ENCODE results near the gene PARP8. TPM values are rescaled to one million over a fixed set of nuclear protein-coding genes. Genes with fewer than 3 reads are reported as not detected.

PARP8 gene
- total and polyA plus RNA-seq, 9 donors = 4.4 to 21.4 (median 18.4) TPM

- intact Hi-C loops (cut with DNase I) = no loop called here
- Histone ChIP-seq H3K4me1 (ENCODE audit: insufficient read depth) (no peaks in the 10 kb centered on the region), H3K36me3 (no peaks in the 10 kb centered on the region), H3K4me3 (no peak overlapping the region), H3K9me3 (no peaks in the 10 kb centered on the region), H3K27me3 (no peaks in the 10 kb centered on the region), H3K27ac (no peak overlapping the region)
- DNase-seq = no peak
- WGBS, 3 donors = 30 to 33% (median 30%) methylated on average over 1 of the region's 1 CpG
- no peak for TF ChIP-seq POLR2A (IDR thresholded peaks at IDR 0.05)
- no peak for TF ChIP-seq EP300 (IDR thresholded peaks at IDR 0.05)
- no peak for TF ChIP-seq CTCF (IDR thresholded peaks at IDR 0.05)
Observed at GRCh38 chr5:50866415-50866814, 200.0 kb downstream of the PARP8 start.

GRCh38 chr5:50867140-50867539 is 200.7 kb downstream of the PARP8 start:
- intact Hi-C loops (cut with DNase I) = no loop called here
- WGBS, 3 donors = 67 to 86% (median 86%) methylated on average over 3 of the region's 3 CpGs
- Histone ChIP-seq H3K9me3 (no peaks in the 10 kb centered on the region), H3K4me3 (no peak overlapping the region), H3K36me3 (no peaks in the 10 kb centered on the region), H3K27me3 (no peaks in the 10 kb centered on the region), H3K27ac (no peak overlapping the region), H3K4me1 (ENCODE audit: insufficient read depth) (no peaks in the 10 kb centered on the region)
- no peak for DNase-seq
- TF ChIP-seq CTCF (IDR thresholded peaks at IDR 0.05) = no peak
- TF ChIP-seq POLR2A (IDR thresholded peaks at IDR 0.05) = no peak
- TF ChIP-seq EP300 (IDR thresholded peaks at IDR 0.05) = no peak

GRCh38 chr5:50873595-50874277 is 207.3 kb downstream of the PARP8 start:
- Histone ChIP-seq H3K9me3 (no peaks in the 10 kb centered on the region), H3K4me1 (ENCODE audit: insufficient read depth) (no peaks in the 10 kb centered on the region), H3K36me3 (no peaks in the 10 kb centered on the region), H3K27me3 (no peaks in the 10 kb centered on the region), H3K27ac (no peak overlapping the region), H3K4me3 (no peak overlapping the region)
- DNase-seq = no peak
- TF ChIP-seq EP300 (IDR thresholded peaks at IDR 0.05) = no peak
- TF ChIP-seq CTCF (IDR thresholded peaks at IDR 0.05) = no peak
- TF ChIP-seq POLR2A (IDR thresholded peaks at IDR 0.05) = no peak
- intact Hi-C loops (cut with DNase I) = no loop called here
- 56 to 68% (median 61%) methylated on average over 2 of the region's 2 CpGs for WGBS, 3 donors

GRCh38 chr5:50874306-50875001 is 208.0 kb downstream of the PARP8 start:
- no peaks in the 10 kb centered on the region for H3K9me3 ChIP-seq
- H3K27me3 ChIP-seq = no peaks in the 10 kb centered on the region
- no peak overlapping the region for H3K27ac ChIP-seq
- H3K36me3 ChIP-seq = no peaks in the 10 kb centered on the region
- TF ChIP-seq POLR2A (IDR thresholded peaks at IDR 0.05) = no peak
- TF ChIP-seq CTCF (IDR thresholded peaks at IDR 0.05) = no peak
- no peak for TF ChIP-seq EP300 (IDR thresholded peaks at IDR 0.05)
- H3K4me3 ChIP-seq = no peak overlapping the region
- WGBS, 3 donors = 27 to 41% (median 31%) methylated on average over 6 of the region's 6 CpGs
- intact Hi-C loops (cut with DNase I) = no loop called here
- DNase-seq = no peak
- no peaks in the 10 kb centered on the region for H3K4me1 ChIP-seq (ENCODE audit: insufficient read depth)

Data from ovary (tissue), 9 donors.